Sigmoid colon (tissue), 7 donors: ENCODE data around the gene AGAP6. TPM values are rescaled to one million over a fixed set of nuclear protein-coding genes. Genes with fewer than 3 reads are reported as not detected.
"Not testable (repeated sequence)": the region's sequence is repeated elsewhere in the genome, so short reads cannot be mapped to it uniquely, and the experiment has no call there.

Experiments
- DNase-seq: peaks from one replicate; pipeline ENCODE4 v3.0.0-alpha.2; 2019
- H3K27ac ChIP-seq, 4 donors: fragments of 200-600 bp; sonication (generic); one replicate each; pipeline ENCODE4 v1.5.1; 2016 to 2019; ENCODE audit warnings: mild to moderate bottlenecking in 1 of 4
- H3K27me3 ChIP-seq, 3 donors: fragments of 200-600 bp; sonication (generic); one replicate each; pipeline ENCODE4 v1.5.1; 2019; ENCODE audit warnings: mild to moderate bottlenecking in 1 of 3
- H3K36me3 ChIP-seq, 4 donors: fragments of 200-600 bp; sonication (generic); one replicate each; pipeline ENCODE4 v1.5.1; 2016 to 2019
- H3K4me1 ChIP-seq, 4 donors: fragments of 200-600 bp; sonication (generic); one replicate each; pipeline ENCODE4 v1.5.1; 2017 to 2019
- H3K4me3 ChIP-seq, 4 donors: fragments of 200-600 bp; sonication (generic); one replicate each; pipeline ENCODE4 v1.5.1; 2017 to 2019; ENCODE audit warnings: mild to moderate bottlenecking in 2 of 4, moderate library complexity in 1 of 4
- H3K9me3 ChIP-seq, 4 donors: fragments of 200-600 bp in 3 of 4; sonication (generic) in 3 of 4; one replicate each; pipeline versions ENCODE4 v1.5.1 to v1.6.1; 2013 to 2019
- EP300 ChIP-seq, 4 donors: sonication (generic); formaldehyde crosslinking; IDR thresholded peaks; one replicate each; pipeline ENCODE4 v1.6.1; 2017; ENCODE audit warnings: antibody characterized with exemption in 4 of 4
- POLR2A ChIP-seq, 2 donors: fragments of 450-650 bp; IDR thresholded peaks; one replicate each; pipeline ENCODE4 v1.6.1; 2016; ENCODE audit warnings: antibody characterized with exemption in 2 of 2, mild to moderate bottlenecking in 2 of 2, moderate library complexity in 2 of 2
- POLR2AphosphoS5 ChIP-seq, 4 donors: sonication (generic); formaldehyde crosslinking; IDR thresholded peaks; one replicate each; pipeline ENCODE4 v1.6.1; 2017; ENCODE audit warnings: antibody characterized with exemption in 4 of 4
- WGBS, 2 donors: extraction: QIAGEN DNeasy Blood & Tissue Kit; methylation state at CpG; one replicate each; pipeline ENCODE4 v1.1.7; 2013; 5-methylcytosine and 5-hydroxymethylcytosine counted together
- intact Hi-C: fragments of 100-400 bp; cut with DNase I; formaldehyde crosslinking; loops from one replicate; pipeline ENCODE4 v1.15.1; 2023
- polyA plus RNA-seq, 3 donors: library from polyadenylated mRNA; stranded (reverse); fragments of 200-250 nt; gene quantifications; one replicate each; pipeline ENCODE4 v1.2.3, GENCODE V29; 2013
- total RNA-seq, 4 donors: library from RNA; depleted of rRNA; stranded (reverse); fragments of >200 nt; gene quantifications; one replicate each; pipeline ENCODE4 v1.1.0, GENCODE V29; 2016
- TF ChIP-seq, protein P1 (sequence below), 4 experiments: fragments of 450-650 bp in 3 of 4; fragments of 200-600 bp in 1 of 4; IDR thresholded peaks; one replicate each; pipeline ENCODE4 v1.5.1; 2016 to 2019; ENCODE audit warnings: antibody characterized with exemption in 4 of 4, mild to moderate bottlenecking in 3 of 4, moderate library complexity in 2 of 4
- donor health status: healthy with polysubstance abuse.
- donor health status: Bipolar disorder and iron deficiency.
- donor health status: healthy.

AGAP6 gene
- total and polyA plus RNA-seq, 7 donors: 1.2 to 27.1 (median 12.8) TPM

DNA sequence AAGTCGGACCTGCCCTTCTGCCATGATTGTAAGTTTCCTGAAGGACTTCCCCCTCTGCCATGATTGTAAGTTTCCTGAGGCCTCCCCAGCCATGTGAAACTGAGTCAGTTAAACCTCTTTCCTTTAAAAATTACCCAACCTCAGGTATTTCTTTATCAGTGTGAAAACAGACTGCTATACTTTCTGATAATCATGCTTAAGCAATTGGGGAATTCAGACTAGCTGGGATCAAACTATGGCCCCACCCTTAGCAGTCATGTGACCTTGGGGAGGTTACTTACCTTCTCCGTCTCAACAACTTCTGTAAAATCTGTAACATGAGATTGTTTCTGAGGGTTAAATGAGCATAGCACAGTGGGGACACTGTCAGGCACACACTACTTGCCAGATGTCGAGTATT lies 999 bp upstream of the AGAP6 start:
- 81 to 89% methylated on average over 3 of the region's 3 CpGs for WGBS, 2 donors
- H3K9me3 ChIP-seq, H3K4me1 ChIP-seq, intact Hi-C loops, H3K27ac ChIP-seq, H3K4me3 ChIP-seq, DNase-seq, H3K27me3 ChIP-seq, H3K36me3 ChIP-seq: not testable (repeated sequence)

DNA sequence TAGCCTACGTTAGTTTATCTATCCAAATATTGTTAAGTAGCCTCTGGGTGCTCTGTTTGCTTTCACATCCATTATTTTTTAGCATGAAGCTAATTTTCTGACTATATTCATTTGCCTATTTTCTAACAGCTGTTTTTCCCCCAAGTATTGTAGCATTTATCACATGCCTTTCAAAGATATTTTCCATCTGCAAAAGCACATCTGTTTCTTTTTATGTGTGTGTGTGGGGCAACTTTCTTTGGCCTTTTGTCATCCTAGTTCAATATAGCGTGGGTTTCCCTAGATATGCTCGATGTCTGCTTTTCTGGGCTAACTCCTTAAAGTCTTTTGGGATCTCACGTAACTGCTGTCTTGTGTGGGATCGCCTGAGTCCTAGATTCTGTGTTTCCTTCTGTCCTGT lies 7.1 kb downstream of the AGAP6 start:
- H3K27ac ChIP-seq, H3K4me3 ChIP-seq, DNase-seq, intact Hi-C loops, H3K9me3 ChIP-seq, H3K36me3 ChIP-seq, H3K4me1 ChIP-seq, H3K27me3 ChIP-seq: not testable (repeated sequence)
- 92 to 93% methylated on average over 5 of the region's 5 CpGs for WGBS, 2 donors

DNA sequence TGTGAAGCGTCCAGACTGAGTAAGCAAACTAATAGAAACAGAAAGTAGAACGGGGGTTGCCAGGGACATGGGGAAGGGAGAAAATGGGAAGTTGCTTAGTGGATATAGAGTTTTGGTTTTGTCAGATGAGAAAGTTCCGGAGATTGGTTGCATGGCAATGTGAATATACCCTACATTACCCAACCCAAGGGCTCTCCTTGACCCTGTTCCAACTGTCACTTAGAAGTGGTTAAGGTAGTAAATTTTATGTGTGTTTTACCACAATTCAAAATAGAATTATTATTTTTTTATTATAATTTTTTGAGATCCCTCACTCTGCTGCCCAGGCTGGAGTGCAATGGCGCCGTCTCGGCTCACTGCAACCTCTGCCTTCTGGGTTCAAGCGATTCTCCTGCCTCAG lies 25.8 kb downstream of the AGAP6 start:
- H3K27ac ChIP-seq, H3K9me3 ChIP-seq, H3K4me1 ChIP-seq, intact Hi-C loops, DNase-seq, H3K27me3 ChIP-seq, H3K36me3 ChIP-seq, H3K4me3 ChIP-seq: not testable (repeated sequence)
- 58 to 83% methylated on average over 1 to 4 of the region's 7 CpGs for WGBS, 2 donors

DNA sequence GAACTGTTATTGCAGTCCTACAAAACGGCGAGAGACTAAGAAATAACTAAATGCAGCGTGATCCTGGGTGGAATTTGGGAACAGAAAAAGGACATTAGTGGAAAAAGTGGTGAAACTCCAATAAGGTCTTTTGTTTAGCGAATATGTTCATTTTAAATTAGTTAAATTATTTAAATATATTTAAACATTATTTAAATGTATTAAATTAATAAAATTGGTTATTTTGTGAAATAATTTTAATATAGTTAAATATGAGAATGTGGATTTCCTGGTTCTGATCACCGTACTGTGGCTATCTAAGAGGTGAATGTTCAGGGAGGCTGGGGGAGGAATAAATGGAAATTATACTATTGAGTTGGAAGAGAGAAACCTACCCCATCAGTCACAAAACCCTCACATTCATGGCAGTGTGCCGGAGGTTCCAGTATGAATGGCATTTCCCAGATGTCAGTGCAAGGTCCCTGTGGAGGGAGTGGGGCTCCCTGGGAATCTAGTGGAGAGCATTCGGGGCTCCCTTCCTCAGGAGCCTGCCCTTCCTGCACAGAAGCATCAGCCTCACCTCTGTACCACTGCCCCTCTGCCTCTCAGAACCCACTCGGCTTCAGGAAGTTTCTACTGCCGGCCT lies 27.5 kb downstream of the AGAP6 start:
- H3K27ac ChIP-seq, H3K27me3 ChIP-seq, intact Hi-C loops, H3K36me3 ChIP-seq, H3K9me3 ChIP-seq, H3K4me3 ChIP-seq, H3K4me1 ChIP-seq, DNase-seq: not testable (repeated sequence)
- WGBS, 2 donors: 89% methylated on average over 9 of the region's 9 CpGs

DNA sequence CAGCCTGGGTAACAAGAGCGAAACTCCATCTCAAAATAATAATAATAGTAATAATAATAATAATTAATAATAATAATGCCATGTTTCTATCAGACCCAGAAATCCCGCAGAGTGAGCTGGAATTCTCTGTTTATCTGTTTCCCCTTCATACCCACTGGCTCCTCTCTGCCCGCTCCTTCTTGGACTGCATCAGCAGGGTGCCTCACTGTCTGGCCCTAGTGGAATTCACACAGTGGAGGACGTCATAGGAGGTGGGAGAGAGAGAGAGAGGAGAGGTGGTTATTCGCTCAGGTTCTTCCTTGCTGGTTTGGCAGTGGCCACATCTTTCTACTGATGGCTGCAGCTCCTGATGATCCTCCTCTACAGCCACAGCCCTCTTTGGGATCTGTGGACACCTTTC lies 28.7 kb downstream of the AGAP6 start:
- H3K27me3 ChIP-seq, intact Hi-C loops, H3K36me3 ChIP-seq, H3K9me3 ChIP-seq, H3K4me3 ChIP-seq, H3K27ac ChIP-seq, H3K4me1 ChIP-seq, DNase-seq: not testable (repeated sequence)
- 87 to 88% methylated on average over 5 of the region's 5 CpGs for WGBS, 2 donors

DNA sequence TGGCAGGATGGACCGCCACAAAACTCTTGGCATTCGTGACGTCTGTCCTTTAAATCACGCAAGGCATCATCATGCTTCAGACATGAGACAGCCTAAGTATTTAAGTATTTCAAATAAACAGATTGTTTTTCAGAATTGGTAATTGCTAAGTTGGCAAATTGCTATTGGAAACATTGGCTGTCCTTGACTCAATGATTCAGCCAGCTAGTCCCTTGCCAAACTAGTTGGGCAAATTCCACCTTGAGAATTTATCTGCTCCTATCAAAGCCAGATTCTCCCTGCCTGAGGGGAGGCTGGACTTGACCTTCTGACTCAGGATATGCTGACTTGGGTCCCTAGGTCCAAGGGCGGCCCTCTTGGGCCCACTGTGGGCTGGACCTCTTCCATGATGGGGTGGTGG lies 29.4 kb downstream of the AGAP6 start:
- H3K4me1 ChIP-seq, H3K27me3 ChIP-seq, intact Hi-C loops, H3K4me3 ChIP-seq, H3K27ac ChIP-seq, H3K36me3 ChIP-seq, DNase-seq, H3K9me3 ChIP-seq: not testable (repeated sequence)
- WGBS, 2 donors: 92 to 93% methylated on average over 5 of the region's 5 CpGs

DNA sequence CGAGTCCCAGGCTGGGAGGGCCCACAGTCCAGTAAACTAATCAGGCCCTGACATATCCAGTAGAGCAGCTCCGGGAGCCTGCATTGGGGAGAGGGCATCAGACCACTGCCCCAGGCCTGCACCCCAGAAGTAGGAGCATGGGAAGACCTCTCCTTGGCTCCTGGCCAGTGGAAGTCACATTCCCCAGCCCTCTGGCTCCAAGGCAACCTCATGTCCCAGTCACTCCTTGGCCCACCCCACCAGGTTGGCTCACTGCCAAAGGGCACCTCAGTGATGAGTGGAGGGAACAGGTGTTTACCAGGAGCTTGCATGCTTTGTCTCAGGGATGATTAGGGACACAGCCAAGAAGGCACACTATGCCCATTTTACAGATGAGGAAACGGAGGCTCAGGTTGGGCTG lies 31.1 kb downstream of the AGAP6 start:
- whole genome bisulfite sequencing, 2 donors: 87 to 90% methylated on average over 3 of the region's 3 CpGs
- H3K4me1 ChIP-seq, H3K27ac ChIP-seq, intact Hi-C loops, H3K36me3 ChIP-seq, H3K9me3 ChIP-seq, H3K4me3 ChIP-seq, DNase-seq, H3K27me3 ChIP-seq: not testable (repeated sequence)

DNA sequence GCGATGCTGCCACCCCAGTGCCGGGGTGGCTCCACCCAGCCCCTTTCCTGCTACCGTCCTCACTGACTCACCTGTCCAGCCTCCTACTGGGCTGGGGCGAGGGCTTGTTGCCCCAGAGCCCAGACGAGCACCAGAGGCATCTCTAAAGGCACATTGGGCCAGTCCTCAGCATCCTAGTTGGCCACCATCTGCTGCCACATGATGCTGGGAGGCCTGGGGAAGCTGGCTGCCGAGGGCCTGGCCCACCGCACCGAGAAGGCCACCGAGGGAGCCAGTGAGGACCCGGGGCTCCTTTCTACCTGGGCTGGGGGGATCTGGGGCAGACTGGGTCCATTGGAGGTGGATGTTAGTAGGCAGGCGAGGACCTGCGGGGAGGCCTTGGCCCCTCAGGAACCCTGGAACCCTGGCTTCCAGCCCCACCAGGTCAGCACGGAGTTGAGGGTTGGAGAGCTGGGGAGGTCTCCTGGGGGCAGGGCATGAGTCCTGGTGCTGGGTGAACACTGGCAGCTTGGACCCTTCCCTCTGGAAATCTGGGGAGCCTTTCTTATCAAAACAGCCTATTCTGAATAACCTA lies 32.3 kb downstream of the AGAP6 start:
- H3K27ac ChIP-seq, H3K4me3 ChIP-seq, H3K36me3 ChIP-seq, intact Hi-C loops, DNase-seq, H3K9me3 ChIP-seq, H3K4me1 ChIP-seq, H3K27me3 ChIP-seq: not testable (repeated sequence)
- 89 to 90% methylated on average over 13 of the region's 13 CpGs for WGBS, 2 donors

DNA sequence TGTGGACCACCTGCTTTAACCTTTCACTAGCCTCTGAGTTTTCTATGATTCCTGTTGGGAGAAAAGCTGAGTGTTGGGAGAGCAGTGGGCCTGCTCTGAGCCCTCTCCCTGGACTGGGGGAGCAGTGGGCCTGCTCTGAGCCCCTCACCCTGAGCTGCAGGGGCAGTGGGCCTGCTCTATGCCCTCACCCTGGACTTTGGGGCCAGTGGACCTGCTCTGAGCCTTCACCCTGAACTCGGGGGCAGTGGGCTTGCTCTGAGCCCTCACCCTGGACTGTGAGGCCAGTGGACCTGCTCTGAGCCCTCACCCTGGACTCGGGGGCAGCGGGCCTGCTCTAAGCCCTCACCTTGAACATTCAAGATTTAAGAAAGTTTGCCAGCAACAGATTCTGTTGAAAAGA lies 33.4 kb downstream of the AGAP6 start:
- peaks cover 0 to 12% (median 0%) of the 10 kb centered on the region in 3 donors for H3K27me3 ChIP-seq

DNA sequence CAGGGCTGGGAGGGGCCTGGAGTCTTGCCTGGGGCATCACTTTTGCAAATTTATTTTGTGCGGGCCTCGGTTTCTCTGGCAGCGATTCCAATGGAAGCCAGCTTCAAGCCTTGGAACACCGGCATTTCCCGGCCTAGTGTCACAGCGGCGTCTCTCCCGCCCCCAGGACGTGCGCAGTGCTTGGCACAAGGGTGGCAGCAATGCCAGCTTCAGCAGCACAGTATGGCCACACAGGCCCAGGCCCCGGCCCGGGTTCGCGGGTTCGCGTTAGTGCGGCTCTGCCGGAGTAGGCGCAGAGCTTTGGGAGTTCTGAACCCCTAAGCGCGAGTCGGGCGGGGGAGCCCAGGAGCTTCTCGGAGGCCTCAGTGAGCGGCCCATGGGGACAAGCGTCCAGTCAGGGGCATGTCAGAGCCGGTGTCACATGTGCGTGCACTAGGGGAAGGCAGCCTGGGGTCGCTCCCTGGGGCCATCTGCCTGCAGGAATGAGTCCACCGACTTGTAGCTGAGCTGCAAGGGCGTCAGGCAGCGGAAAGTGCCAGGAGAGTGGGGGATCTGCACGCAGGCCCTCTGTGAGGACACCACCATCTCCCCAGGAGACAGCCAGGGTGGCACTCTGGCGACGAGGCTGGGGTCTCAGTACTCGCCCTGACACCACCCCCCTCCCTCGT lies 36.6 kb downstream of the AGAP6 start:
- H3K9me3 ChIP-seq, intact Hi-C loops, DNase-seq, H3K4me3 ChIP-seq, H3K36me3 ChIP-seq, H3K27ac ChIP-seq, H3K4me1 ChIP-seq: not testable (repeated sequence)
- peaks cover 0 to 16% (median 0%) of the 10 kb centered on the region in 3 donors for H3K27me3 ChIP-seq
- WGBS, 2 donors: 40 to 43% methylated on average over 30 to 31 of the region's 37 CpGs

More for the DNA sequence above, 33.4 kb downstream of the AGAP6 start:
- DNase-seq: no peak
- Histone ChIP-seq H3K4me1 (no peaks in the 10 kb centered on the region), H3K9me3 (no peaks in the 10 kb centered on the region), H3K36me3 (no peaks in the 10 kb centered on the region), H3K4me3 (no peak overlapping the region), H3K27ac (no peak overlapping the region)
- intact Hi-C loops: no loop called here
- TF ChIP-seq, protein P1, sequence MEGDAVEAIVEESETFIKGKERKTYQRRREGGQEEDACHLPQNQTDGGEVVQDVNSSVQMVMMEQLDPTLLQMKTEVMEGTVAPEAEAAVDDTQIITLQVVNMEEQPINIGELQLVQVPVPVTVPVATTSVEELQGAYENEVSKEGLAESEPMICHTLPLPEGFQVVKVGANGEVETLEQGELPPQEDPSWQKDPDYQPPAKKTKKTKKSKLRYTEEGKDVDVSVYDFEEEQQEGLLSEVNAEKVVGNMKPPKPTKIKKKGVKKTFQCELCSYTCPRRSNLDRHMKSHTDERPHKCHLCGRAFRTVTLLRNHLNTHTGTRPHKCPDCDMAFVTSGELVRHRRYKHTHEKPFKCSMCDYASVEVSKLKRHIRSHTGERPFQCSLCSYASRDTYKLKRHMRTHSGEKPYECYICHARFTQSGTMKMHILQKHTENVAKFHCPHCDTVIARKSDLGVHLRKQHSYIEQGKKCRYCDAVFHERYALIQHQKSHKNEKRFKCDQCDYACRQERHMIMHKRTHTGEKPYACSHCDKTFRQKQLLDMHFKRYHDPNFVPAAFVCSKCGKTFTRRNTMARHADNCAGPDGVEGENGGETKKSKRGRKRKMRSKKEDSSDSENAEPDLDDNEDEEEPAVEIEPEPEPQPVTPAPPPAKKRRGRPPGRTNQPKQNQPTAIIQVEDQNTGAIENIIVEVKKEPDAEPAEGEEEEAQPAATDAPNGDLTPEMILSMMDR (IDR thresholded peaks at IDR 0.05): no peak
- no peak for TF ChIP-seq POLR2A (IDR thresholded peaks at IDR 0.05)
- no peak for TF ChIP-seq EP300 (IDR thresholded peaks at IDR 0.05)
- TF ChIP-seq POLR2AphosphoS5 (IDR thresholded peaks at IDR 0.05): no peak
- WGBS, 2 donors: 85 to 88% methylated on average over 3 of the region's 3 CpGs
